K562 (cell line): ENCODE measurements around the gene RUVBL2. TPM values are rescaled to one million over a fixed set of nuclear protein-coding genes. Genes with fewer than 3 reads are reported as not detected.

ENCODE experiments used
- ADNP ChIP-seq: fragments of 200-800 bp; sonication (Bioruptor generic); IDR thresholded peaks from 2 replicates; pipeline ENCODE4 v1.6.1; 2016; ENCODE audit warnings: missing genetic modification characterization, missing compliant biosample characterization
- ARHGAP35 ChIP-seq: fragments of 450-650 bp; IDR thresholded peaks from 2 replicates; pipeline ENCODE4 v1.6.1; 2018; ENCODE audit not compliant: partially characterized antibody
- ARID2 ChIP-seq: fragments of 450-650 bp; IDR thresholded peaks from 2 replicates; pipeline ENCODE4 v1.6.1; 2017; ENCODE audit warnings: antibody characterized with exemption, mild to moderate bottlenecking
- BACH1 ChIP-seq: fragments of 200-800 bp; sonication (Bioruptor generic); IDR thresholded peaks from 2 replicates; pipeline ENCODE4 v1.6.1; 2016; ENCODE audit warnings: missing genetic modification characterization, missing compliant biosample characterization
- CBFA2T3 ChIP-seq: fragments of 450-650 bp; IDR thresholded peaks from 2 replicates; pipeline ENCODE4 v1.6.1; 2017
- EGR1 ChIP-seq: fragments of 450-650 bp; conservative IDR thresholded peaks from 2 replicates; pipeline ENCODE4 v1.6.1; 2017; ENCODE audit warnings: mild to moderate bottlenecking
- ELF1 ChIP-seq: fragments of 200-800 bp; sonication (Bioruptor generic); IDR thresholded peaks from 2 replicates; pipeline ENCODE4 v1.6.1; 2016; ENCODE audit warnings: missing genetic modification characterization, missing compliant biosample characterization
- GTF2F1 ChIP-seq: IDR thresholded peaks from 2 replicates; pipeline ENCODE4 v1.6.1; 2011; ENCODE audit warnings: low read depth, low read length, improper control_type of control experiment
- HDAC8 ChIP-seq: fragments of 450-650 bp; IDR thresholded peaks from 2 replicates; pipeline ENCODE4 v1.6.1; 2016; ENCODE audit warnings: mild to moderate bottlenecking, missing genetic modification characterization, moderate library complexity, missing compliant biosample characterization
- HMG20B ChIP-seq: fragments of 250-450 bp; sonication (Bioruptor Pico); IDR thresholded peaks from 2 replicates; pipeline ENCODE4 v1.5.0; 2021; ENCODE audit warnings: mild to moderate bottlenecking
- HOXB6 ChIP-seq: fragments of 250-450 bp; sonication (Bioruptor Pico); IDR thresholded peaks from 2 replicates; pipeline ENCODE4 v1.5.1; 2022; ENCODE audit warnings: mild to moderate bottlenecking, borderline replicate concordance
- ILF3 ChIP-seq: fragments of 450-650 bp; IDR thresholded peaks from 2 replicates; pipeline ENCODE4 v1.6.1; 2018; ENCODE audit warnings: antibody characterized with exemption, mild to moderate bottlenecking, moderate library complexity, borderline replicate concordance
- KAT2B ChIP-seq: IDR thresholded peaks from one replicate; pipeline ENCODE4 v1.6.1; 2012; ENCODE audit warnings: low read depth, mild to moderate bottlenecking, control low read depth, inconsistent platforms, low read length, moderate library complexity
- KAT8 ChIP-seq: fragments of 450-650 bp; IDR thresholded peaks from 2 replicates; pipeline ENCODE4 v1.6.1; 2016; ENCODE audit warnings: low read depth, mild to moderate bottlenecking
- NELFE ChIP-seq: IDR thresholded peaks from 2 replicates; pipeline ENCODE4 v1.6.1; 2011; ENCODE audit warnings: mild to moderate bottlenecking; ENCODE audit not compliant: insufficient read depth, insufficient read length
- PHB ChIP-seq: fragments of 250-450 bp; sonication (Bioruptor Pico); IDR thresholded peaks from 2 replicates; pipeline ENCODE4 v1.5.0; 2021
- POLR2G ChIP-seq: fragments of 200-400 bp; formaldehyde crosslinking; IDR thresholded peaks from 2 replicates; pipeline ENCODE4 v1.6.1; 2017; ENCODE audit warnings: low read depth, mild to moderate bottlenecking, antibody characterized with exemption, low read length, moderate library complexity
- PYGO2 ChIP-seq: fragments of 450-650 bp; IDR thresholded peaks from 2 replicates; pipeline ENCODE4 v1.6.1; 2016; ENCODE audit warnings: mild to moderate bottlenecking, missing genetic modification characterization, moderate library complexity, missing compliant biosample characterization
- SOX6 ChIP-seq: fragments of 450-650 bp; IDR thresholded peaks from 2 replicates; pipeline ENCODE4 v1.6.1; 2014; ENCODE audit warnings: mild to moderate bottlenecking
- SREBF1 ChIP-seq: fragments of 150-350 bp; IDR thresholded peaks from 2 replicates; pipeline ENCODE4 v1.6.1; 2014; ENCODE audit warnings: antibody characterized with exemption, low read depth, low read length, borderline replicate concordance
- SRSF9 ChIP-seq: fragments of 200-400 bp; formaldehyde crosslinking; IDR thresholded peaks from 2 replicates; pipeline ENCODE4 v1.6.1; 2017; ENCODE audit warnings: low read depth, low read length, borderline replicate concordance
- STAT6 ChIP-seq: sonication (generic); formaldehyde crosslinking; IDR thresholded peaks from 2 replicates; pipeline ENCODE4 v1.8.1; 2023; ENCODE audit warnings: mild to moderate bottlenecking, missing genetic modification reagents
- THRAP3 ChIP-seq: fragments of 450-650 bp; IDR thresholded peaks from 2 replicates; pipeline ENCODE4 v1.6.1; 2016; ENCODE audit warnings: mild to moderate bottlenecking, inconsistent platforms, borderline replicate concordance
- YBX1 ChIP-seq: fragments of 450-650 bp; IDR thresholded peaks from 2 replicates; pipeline ENCODE4 v1.7.1; 2016; ENCODE audit warnings: mild to moderate bottlenecking
- ZBTB17 ChIP-seq: fragments of 450-650 bp; formaldehyde crosslinking; IDR thresholded peaks from 2 replicates; pipeline ENCODE4 v1.4.0; 2020; ENCODE audit warnings: mild to moderate bottlenecking
- ZFP30 ChIP-seq: fragments of 250-450 bp; sonication (Bioruptor Pico); IDR thresholded peaks from 2 replicates; pipeline ENCODE4 v1.8.0; 2022; ENCODE audit warnings: moderate library complexity, mild to moderate bottlenecking, inconsistent platforms, borderline replicate concordance
- ZNF583 ChIP-seq: fragments of 250-450 bp; sonication (Bioruptor Pico); IDR thresholded peaks from 2 replicates; pipeline ENCODE4 v1.4.0; 2020
- ZNF668 ChIP-seq: fragments of 250-450 bp; sonication (Bioruptor Pico); IDR thresholded peaks from 2 replicates; pipeline ENCODE4 v1.8.0; 2022; ENCODE audit warnings: mild to moderate bottlenecking, inconsistent platforms
- ZNF696 ChIP-seq: fragments of 250-450 bp; sonication (Bioruptor Pico); conservative IDR thresholded peaks from 2 replicates; pipeline ENCODE4 v1.4.0; 2020; ENCODE audit warnings: mild to moderate bottlenecking, moderate library complexity
- ZNF780A ChIP-seq: fragments of 250-450 bp; sonication (Bioruptor Pico); IDR thresholded peaks from 2 replicates; pipeline ENCODE4 v1.5.0; 2021; ENCODE audit warnings: mild to moderate bottlenecking
- polyA plus RNA-seq, 8 experiments: library from polyadenylated mRNA; depleted of rRNA in 4 of 8; stranded (reverse) in 5 of 8; unstranded in 3 of 8; fragments of >200 nt; fragmentation: Nextera tagmentation in 2 of 8; fragmentation: Illumina TruSeq in 1 of 8; extraction: Ambion mirVana in 2 of 8; extraction: Trizol in 1 of 8; gene quantifications; 2 replicates each; pipeline versions ENCODE4 v1.2.1 to v1.2.3, GENCODE V29; 2011 to 2014; ENCODE audit warnings: inconsistent platforms in 1 of 8, missing spikeins in 1 of 8
- total RNA-seq, 7 experiments: library from RNA; depleted of rRNA in 6 of 7; stranded (reverse); fragments of >200 nt in 6 of 7; fragmentation: Illumina TruSeq in 2 of 7; extraction: Trizol in 2 of 7; gene quantifications; 2 replicates each; pipeline versions ENCODE4 v1.2.1 to v1.2.3, GENCODE V29; 2011 to 2021; ENCODE audit warnings: low replicate concordance in 1 of 7

RUVBL2 gene
- total and polyA plus RNA-seq, 9 of the 15 experiments (the other 6 are each of a cell fraction or from before 2014, with no cell fraction given): 71.4 to 453 (median 237) TPM

GRCh38 chr19:48967346-48968178 is 26.1 kb upstream of the RUVBL2 start (continued):
- TF ChIP-seq GTF2F1 (0 out of 2 replicates have a peak, but pooled peaks have one; percentile 13), ADNP (tag) (no peak), NELFE (no peak), SREBF1 (no peak), ILF3 (peak; percentile 96), HDAC8 (tag) (no peak), BACH1 (tag) (peak; percentile 78), STAT6 (peak; percentile 74; the same call in 1 of the 2 replicates), ZFP30 (0 out of 2 replicates have a peak, but pooled peaks have one; percentile 62), KAT8 (no peak), ZNF780A (peak; percentile 70; the same call in 1 of the 2 replicates), ZBTB17 (CRISPR knock-in tag) (0 out of 2 replicates have a peak, but pooled peaks have one; percentile 62), PHB (CRISPR knock-in tag) (peak; percentile 29), EGR1 (no peak), SOX6 (no peak), HOXB6 (CRISPR knock-in tag) (no peak), ZNF696 (CRISPR knock-in tag) (peak; percentile 5; the same call in 1 of the 2 replicates), POLR2G (peak; percentile 73; the same call in 1 of the 2 replicates), ZNF583 (CRISPR knock-in tag) (no peak), ARID2 (peak; percentile 33; the same call in 1 of the 2 replicates), ELF1 (tag) (peak; percentile 62; the same call in 1 of the 2 replicates), ZNF668 (CRISPR knock-in tag) (no peak), SRSF9 (no peak), PYGO2 (tag) (no peak), CBFA2T3 (no peak), ARHGAP35 (no peak), KAT2B (no peak), THRAP3 (no peak; the same call in none of the 2 replicates), HMG20B (CRISPR knock-in tag) (no peak), YBX1 (no peak)
